Mesodermal cell (in vitro differentiated cells): Measurements from ENCODE around the gene WWC2.

Experiments used
- H3K27ac ChIP-seq: 2 replicates; pipeline ENCODE4 v1.7.0; 2013; ENCODE audit warnings: mild to moderate bottlenecking, low read depth, low read length, moderate library complexity; ENCODE audit not compliant: severe bottlenecking
- H3K36me3 ChIP-seq: 2 replicates; pipeline ENCODE4 v1.7.1; 2013; ENCODE audit warnings: mild to moderate bottlenecking, low read length, moderate library complexity; ENCODE audit not compliant: control insufficient read depth, insufficient read depth
- H3K4me1 ChIP-seq: one replicate; pipeline ENCODE4 v1.7.1; 2013; ENCODE audit warnings: mild to moderate bottlenecking, low read length; ENCODE audit not compliant: insufficient read depth, control insufficient read depth, poor library complexity, severe bottlenecking
- H3K4me3 ChIP-seq: 2 replicates; pipeline ENCODE4 v1.7.0; 2013; ENCODE audit warnings: low read length, control low read depth, mild to moderate bottlenecking; ENCODE audit not compliant: insufficient read depth, poor library complexity, severe bottlenecking; ENCODE audit errors: extremely low read depth
- H3K9me3 ChIP-seq: 2 replicates; pipeline ENCODE4 v1.7.1; 2013; ENCODE audit warnings: mild to moderate bottlenecking, low read length, moderate library complexity; ENCODE audit not compliant: control insufficient read depth
- WGBS, 2 experiments: methylation state at CpG; one replicate each; pipeline ENCODE4 v1.1.5; 2013; ENCODE audit warnings: missing lambda C conversion rate in 2 of 2; ENCODE audit not compliant: insufficient coverage in 2 of 2; 5-methylcytosine and 5-hydroxymethylcytosine counted together

The WWC2 gene

GRCh38 chr4:183263787-183264386 is 164.8 kb downstream of the WWC2 start:
- H3K27ac ChIP-seq, result no peak overlapping the region
- no peak overlapping the region for H3K4me3 ChIP-seq
- 55 to 63% methylated on average over 4 to 7 of the region's 8 CpGs for whole genome bisulfite sequencing, 2 experiments
- H3K4me1 ChIP-seq, result no peaks in the 10 kb centered on the region
- H3K9me3 ChIP-seq, result no peaks in the 10 kb centered on the region
- peaks cover 76% of the 10 kb centered on the region for H3K36me3 ChIP-seq

- Histone ChIP-seq H3K27ac (no peak overlapping the region), H3K36me3 (peaks cover 82% of the 10 kb centered on the region), H3K9me3 (no peaks in the 10 kb centered on the region), H3K4me3 (no peak overlapping the region), H3K4me1 (no peaks in the 10 kb centered on the region)
- WGBS, 2 experiments, result no CpG with 5 or more reads among the region's 1 CpG
Observed at GRCh38 chr4:183264614-183265013, 165.6 kb downstream of the WWC2 start.

- Histone ChIP-seq H3K27ac (no peak overlapping the region), H3K9me3 (no peaks in the 10 kb centered on the region), H3K36me3 (peaks cover 82% of the 10 kb centered on the region), H3K4me1 (no peaks in the 10 kb centered on the region), H3K4me3 (no peak overlapping the region)
- WGBS, 2 experiments, result 97 to 100% methylated on average over 3 of the region's 3 CpGs
Observed at GRCh38 chr4:183266371-183266770, 167.3 kb downstream of the WWC2 start.

GRCh38 chr4:183268556-183268955 is 169.5 kb downstream of the WWC2 start:
- WGBS, 2 experiments, result 92 to 93% methylated on average over 6 to 9 of the region's 9 CpGs
- Histone ChIP-seq H3K36me3 (peaks cover 91% of the 10 kb centered on the region), H3K9me3 (peaks cover under 1% of the 10 kb centered on the region)

GRCh38 chr4:183272384-183272783 is 173.3 kb downstream of the WWC2 start:
- H3K36me3 ChIP-seq, result peaks cover 77% of the 10 kb centered on the region
- 80 to 87% methylated on average over 1 to 3 of the region's 3 CpGs for WGBS, 2 experiments

More at GRCh38 chr4:183268556-183268955, 169.5 kb downstream of the WWC2 start:
- H3K4me1 ChIP-seq, result no peaks in the 10 kb centered on the region
- H3K27ac ChIP-seq, result no peak overlapping the region
- no peak overlapping the region for H3K4me3 ChIP-seq

GRCh38 chr4:183276106-183276505 is 177.0 kb downstream of the WWC2 start:
- Histone ChIP-seq H3K4me3 (no peak overlapping the region), H3K9me3 (peaks cover 19% of the 10 kb centered on the region), H3K4me1 (no peaks in the 10 kb centered on the region), H3K27ac (no peak overlapping the region), H3K36me3 (peaks cover 54% of the 10 kb centered on the region)
- no CpG with 5 or more reads among the region's 1 CpG for WGBS, 2 experiments

More at GRCh38 chr4:183272384-183272783, 173.3 kb downstream of the WWC2 start:
- Histone ChIP-seq H3K4me3 (no peak overlapping the region), H3K4me1 (no peaks in the 10 kb centered on the region), H3K27ac (no peak overlapping the region), H3K9me3 (peaks cover 19% of the 10 kb centered on the region)

- no peak overlapping the region for H3K4me3 ChIP-seq
- H3K4me1 ChIP-seq, result no peaks in the 10 kb centered on the region
- H3K9me3 ChIP-seq, result no peaks in the 10 kb centered on the region
- H3K36me3 ChIP-seq, result peaks cover 76% of the 10 kb centered on the region
- H3K27ac ChIP-seq, result no peak overlapping the region
- 89 to 99% methylated on average over 9 of the region's 12 CpGs for WGBS, 2 experiments
Observed at GRCh38 chr4:183284258-183284785, 185.3 kb downstream of the WWC2 start.

GRCh38 chr4:183284965-183285364 is 185.9 kb downstream of the WWC2 start:
- Histone ChIP-seq H3K4me1 (no peaks in the 10 kb centered on the region), H3K27ac (no peak overlapping the region), H3K36me3 (peaks cover 80% of the 10 kb centered on the region), H3K9me3 (no peaks in the 10 kb centered on the region), H3K4me3 (no peak overlapping the region)
- 96 to 100% methylated on average over 2 of the region's 4 CpGs for WGBS, 2 experiments

- no peaks in the 10 kb centered on the region for H3K4me1 ChIP-seq
- 87 to 98% methylated on average over 7 of the region's 7 CpGs for WGBS, 2 experiments
- H3K36me3 ChIP-seq, result peaks cover 79% of the 10 kb centered on the region
- no peak overlapping the region for H3K27ac ChIP-seq
- H3K9me3 ChIP-seq, result no peaks in the 10 kb centered on the region
- no peak overlapping the region for H3K4me3 ChIP-seq
Observed at GRCh38 chr4:183285886-183286285, 186.8 kb downstream of the WWC2 start.

GRCh38 chr4:183286590-183287308 is 187.7 kb downstream of the WWC2 start:
- H3K36me3 ChIP-seq, result peaks cover 82% of the 10 kb centered on the region
- H3K4me3 ChIP-seq, result no peak overlapping the region
- 93 to 95% methylated on average over 10 of the region's 11 CpGs for WGBS, 2 experiments
- H3K9me3 ChIP-seq, result no peaks in the 10 kb centered on the region
- no peaks in the 10 kb centered on the region for H3K4me1 ChIP-seq
- no peak overlapping the region for H3K27ac ChIP-seq

GRCh38 chr4:183287309-183287659 is 188.2 kb downstream of the WWC2 start:
- Histone ChIP-seq H3K4me1 (no peaks in the 10 kb centered on the region), H3K36me3 (peaks cover 87% of the 10 kb centered on the region), H3K9me3 (no peaks in the 10 kb centered on the region), H3K27ac (no peak overlapping the region), H3K4me3 (no peak overlapping the region)
- WGBS, 2 experiments, result 93% methylated on average over 2 of the region's 2 CpGs; no CpG with 5 or more reads in 1 of the 2 experiments
